Muscle of arm (tissue), 12 donors: ENCODE results near the gene FAM53B. TPM values are rescaled to one million over a fixed set of nuclear protein-coding genes. Genes with fewer than 3 reads are reported as not detected.

Experiments used
- DNase-seq: peaks from one replicate; pipeline ENCODE4 v3.0.0-alpha.2; 2013
- polyA plus RNA-seq, 12 donors: library from polyadenylated mRNA; unstranded; fragments of 120-200 nt; gene quantifications; one replicate each; pipeline ENCODE4 v1.2.1, GENCODE V29; 2013; ENCODE audit not compliant: insufficient read length in 12 of 12

Gene FAM53B
- polyA plus RNA-seq, 12 donors = 18.3 to 30.3 (median 21.7) TPM; not detected in 1

- no peak for DNase-seq
These were observed 107.7 kb downstream of the FAM53B start for GRCh38 chr10:124636271-124636995.

DNA sequence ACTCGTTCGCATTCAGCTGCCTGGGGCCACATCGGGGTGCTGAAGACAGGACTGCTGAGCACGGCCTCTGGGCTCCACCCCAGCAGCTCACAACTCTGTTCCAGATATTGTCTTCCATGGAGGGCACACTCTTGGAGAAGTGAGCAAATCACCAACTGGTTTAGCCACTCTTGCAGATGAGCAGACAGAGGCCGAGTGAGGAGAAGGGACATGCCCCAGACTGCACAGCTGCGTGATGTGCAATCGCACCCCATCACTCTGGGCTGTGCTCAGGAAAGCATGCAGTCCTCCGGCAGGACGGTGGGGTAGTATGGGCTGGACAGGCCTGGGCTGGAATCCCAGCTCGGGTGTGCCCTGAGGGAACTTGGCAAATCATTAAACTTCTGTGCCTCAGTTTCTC is 111.6 kb downstream of the FAM53B start:
- DNase-seq = no peak

DNA sequence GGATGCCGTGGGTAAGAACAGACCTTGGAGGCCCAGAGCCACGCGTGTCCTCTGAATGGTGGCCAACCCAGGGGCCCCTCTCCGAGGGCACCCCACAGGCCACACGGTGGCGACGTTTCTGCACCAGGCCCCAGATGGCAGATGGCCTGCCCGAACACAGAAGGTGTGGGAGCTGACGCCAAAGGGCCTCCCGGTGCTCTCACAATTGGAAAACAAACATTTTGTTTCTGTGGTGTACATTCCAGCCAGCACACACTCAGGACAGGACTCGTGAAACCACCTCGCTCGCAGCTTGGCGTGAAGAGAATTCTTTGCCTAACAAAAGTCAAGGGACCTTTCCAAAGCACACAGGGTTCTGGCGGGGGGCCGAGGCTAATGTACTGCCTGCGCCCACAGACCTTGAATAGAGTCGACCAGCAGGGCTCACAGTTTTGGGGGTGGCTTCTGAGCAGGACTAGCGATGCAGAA is 112.1 kb downstream of the FAM53B start:
- DNase-seq = no peak

DNA sequence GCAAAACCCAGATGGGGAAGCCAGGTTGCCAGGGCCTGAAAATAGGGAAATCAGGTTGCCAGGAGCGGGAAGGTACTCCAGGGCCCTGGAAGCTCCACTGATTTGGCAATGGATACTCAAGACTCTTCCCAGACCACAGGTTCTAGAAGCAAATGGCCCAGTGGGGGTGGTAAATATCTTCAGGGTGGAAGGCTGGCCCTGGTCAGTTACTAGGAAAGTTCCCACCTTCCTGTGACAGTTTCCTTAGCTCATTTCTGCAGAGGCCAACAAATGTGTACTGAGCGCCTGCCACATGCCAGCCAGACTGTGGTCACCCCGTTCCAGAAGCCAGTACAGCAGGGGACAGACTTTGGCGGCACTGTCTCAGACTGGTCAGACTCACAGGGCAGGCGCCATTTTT is 113.6 kb downstream of the FAM53B start:
- no peak for DNase-seq

GRCh38 chr10:124629842-124630241 is 114.3 kb downstream of the FAM53B start:
- DNase-seq = no peak

- peak; percentile 42 for DNase-seq
These were observed 114.8 kb downstream of the FAM53B start for GRCh38 chr10:124629415-124629814.

DNA sequence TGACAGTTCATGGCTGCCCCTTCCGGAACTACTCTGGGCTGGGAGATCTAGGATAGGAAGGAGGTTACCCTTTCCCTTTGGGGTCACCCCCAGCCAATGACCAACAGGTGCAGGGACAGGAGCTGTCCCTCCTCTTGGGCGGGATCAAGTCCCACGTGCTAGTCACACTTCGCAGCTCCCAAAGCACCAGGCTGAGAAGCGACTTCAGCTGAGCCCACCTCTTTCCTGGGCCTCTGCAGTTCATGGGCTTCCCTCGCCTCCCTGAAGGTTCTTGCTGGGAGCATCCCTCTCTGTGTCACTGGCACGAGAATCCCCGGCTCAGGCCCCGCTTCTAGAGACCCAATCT is 115.5 kb downstream of the FAM53B start:
- DNase-seq = no peak

- DNase-seq = peak; percentile 66
These were observed 116.1 kb downstream of the FAM53B start for GRCh38 chr10:124627866-124628675.

- no peak for DNase-seq
These were observed 117.3 kb downstream of the FAM53B start for GRCh38 chr10:124626759-124627380.

GRCh38 chr10:124625831-124626238 is 118.3 kb downstream of the FAM53B start:
- no peak for DNase-seq

GRCh38 chr10:124624895-124625294 is 119.3 kb downstream of the FAM53B start:
- DNase-seq = no peak

DNA sequence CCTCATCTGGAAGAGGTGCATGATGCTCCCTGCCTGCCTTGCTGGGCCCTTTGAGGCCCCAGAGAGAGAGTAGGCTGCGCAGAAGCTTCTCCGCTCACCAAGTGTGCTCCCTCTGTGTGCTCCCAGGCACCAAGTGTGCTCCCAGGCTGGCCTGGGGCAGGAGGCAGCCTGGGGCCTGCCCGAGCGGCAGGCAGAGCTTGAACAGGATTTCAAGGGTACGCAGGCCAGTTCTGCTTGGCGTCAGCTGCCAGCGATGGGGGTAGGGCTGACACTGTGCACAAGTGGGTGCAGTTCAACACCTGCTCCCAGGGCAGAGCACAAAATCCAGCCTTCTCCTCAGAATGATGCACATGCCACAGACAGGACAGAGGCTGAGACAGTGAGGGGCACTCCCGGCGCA is 119.7 kb downstream of the FAM53B start:
- no peak for DNase-seq

DNA sequence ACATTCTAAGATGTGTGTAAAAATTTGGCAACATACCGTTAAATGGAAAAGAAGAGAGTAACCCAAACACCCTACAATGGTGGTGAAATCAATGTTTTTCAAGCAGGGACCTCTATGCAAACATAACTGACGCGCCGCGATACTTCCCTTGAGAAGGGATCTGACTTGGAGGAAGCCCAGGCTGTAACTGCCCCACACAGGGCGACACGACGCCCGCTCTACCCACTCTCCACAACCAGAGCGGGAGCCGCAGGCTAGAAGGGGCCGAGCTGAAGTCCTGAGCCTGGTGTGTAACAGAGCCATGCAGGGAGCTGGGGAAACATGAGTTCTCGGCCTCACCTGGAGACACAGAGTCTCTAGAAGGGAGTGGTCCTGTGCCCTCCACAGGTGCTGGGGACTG is 120.2 kb downstream of the FAM53B start:
- no peak for DNase-seq

DNA sequence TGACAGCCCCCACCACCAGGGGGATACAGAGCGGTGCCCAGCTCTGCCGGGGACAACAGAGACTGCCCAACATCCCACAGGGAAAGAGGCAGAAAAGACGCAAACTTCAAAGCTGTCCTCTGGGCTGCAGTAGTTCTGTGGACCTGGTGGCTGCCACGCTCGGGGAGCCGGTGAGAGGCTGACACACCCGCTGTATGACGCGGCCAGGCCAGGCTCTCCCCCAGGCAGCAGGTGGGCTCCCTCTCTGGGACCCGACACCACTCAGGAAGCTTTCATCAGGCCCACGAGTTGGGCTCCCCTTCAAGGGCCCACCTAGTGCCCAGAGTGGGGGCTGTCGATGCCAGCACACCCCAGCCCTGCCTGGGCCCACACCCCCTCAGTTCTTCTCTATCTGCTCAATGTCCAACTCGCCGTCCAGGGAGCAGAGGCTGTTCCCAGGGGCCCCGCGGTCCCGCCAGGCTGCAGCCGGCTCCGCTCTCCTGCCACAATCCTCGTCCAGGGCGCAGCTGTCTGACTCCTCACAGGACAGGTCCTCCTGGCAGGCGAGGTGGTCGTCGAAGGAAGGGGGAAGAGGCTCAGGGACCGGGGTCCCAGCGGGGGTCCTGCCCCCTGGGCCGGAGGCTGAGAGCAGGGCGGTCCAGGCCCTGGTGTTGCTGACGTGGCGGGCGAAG is 121.2 kb downstream of the FAM53B start:
- DNase-seq = no peak

GRCh38 chr10:124622158-124622557 is 122.0 kb downstream of the FAM53B start:
- DNase-seq = no peak

- no peak for DNase-seq
These were observed 122.5 kb downstream of the FAM53B start for GRCh38 chr10:124621637-124622036.

GRCh38 chr10:124619802-124620490 is 124.2 kb downstream of the FAM53B start:
- DNase-seq = no peak

GRCh38 chr10:124619195-124619594 is 125.0 kb downstream of the FAM53B start:
- no peak for DNase-seq

DNA sequence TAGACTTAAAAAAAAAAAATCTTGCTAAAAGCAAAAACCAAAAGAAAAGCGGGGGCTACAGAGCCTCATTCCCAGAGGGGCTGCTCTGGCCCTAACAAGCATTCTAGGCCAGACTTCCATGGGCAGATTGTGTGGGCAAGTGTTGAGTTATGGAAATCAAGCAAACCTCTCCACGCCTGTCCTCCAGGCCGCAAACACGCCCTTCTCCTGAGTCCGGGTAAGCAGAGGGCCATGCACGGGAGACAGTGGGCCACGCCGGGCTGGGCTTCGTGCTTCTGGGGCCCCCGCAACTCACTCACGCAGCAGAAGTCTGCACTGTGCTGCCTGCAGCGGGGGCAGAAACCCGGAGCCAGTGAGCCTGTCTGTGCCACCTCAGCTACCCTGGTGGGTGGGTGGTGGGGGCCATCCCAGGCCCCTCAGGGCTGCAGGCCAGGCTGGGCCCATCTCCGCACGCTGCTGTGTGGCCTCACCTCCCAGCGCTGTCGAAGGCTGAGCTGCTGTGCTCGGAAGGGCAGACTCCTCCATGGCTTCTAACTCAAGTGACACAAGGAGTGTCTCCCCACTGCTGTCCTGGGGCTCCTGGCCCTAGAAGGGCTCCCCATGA is 125.6 kb downstream of the FAM53B start:
- no peak for DNase-seq

DNA sequence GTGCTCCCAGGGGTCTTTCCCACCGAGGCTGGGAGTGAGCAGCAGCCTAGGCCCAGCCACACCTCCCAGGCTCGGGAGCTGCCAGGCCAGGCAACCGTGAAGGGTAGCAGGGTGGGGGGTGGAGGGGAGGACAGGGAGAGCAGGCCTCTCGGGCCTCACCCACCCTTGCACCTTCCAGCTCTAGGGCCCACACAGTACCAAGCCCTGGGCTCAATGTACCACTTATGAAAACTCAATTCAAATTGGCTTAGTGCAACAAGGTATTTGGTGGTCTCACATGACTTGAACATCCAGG is 127.4 kb downstream of the FAM53B start:
- DNase-seq = no peak
